KMS-11 (cell line): ENCODE results near the gene MCM8.

ENCODE experiments used
- H2AFZ ChIP-seq: fragments of 200-600 bp; sonication (generic); 2 replicates; pipeline ENCODE4 v1.6.1; 2016; ENCODE audit warnings: antibody characterized with exemption, mixed run types, low read depth
- H3K27ac ChIP-seq: fragments of 200-600 bp; sonication (generic); 2 replicates; pipeline ENCODE4 v1.6.1; 2016; ENCODE audit warnings: mild to moderate bottlenecking, mixed run types
- H3K27me3 ChIP-seq: fragments of 200-600 bp; sonication (generic); 2 replicates; pipeline ENCODE4 v1.6.1; 2017; ENCODE audit warnings: mild to moderate bottlenecking, low read depth, mixed run types, moderate library complexity; ENCODE audit not compliant: insufficient read depth
- H3K36me3 ChIP-seq: fragments of 200-600 bp; sonication (generic); 2 replicates; pipeline ENCODE4 v1.6.1; 2017; ENCODE audit warnings: mild to moderate bottlenecking, mixed run types; ENCODE audit not compliant: insufficient read depth
- H3K4me1 ChIP-seq: fragments of 200-600 bp; sonication (generic); 2 replicates; pipeline ENCODE4 v1.6.1; 2016; ENCODE audit warnings: mild to moderate bottlenecking, low read depth, mixed run types; ENCODE audit not compliant: poor library complexity, severe bottlenecking
- H3K4me2 ChIP-seq: fragments of 200-600 bp; sonication (generic); 2 replicates; pipeline ENCODE4 v1.7.0; 2016; ENCODE audit warnings: mild to moderate bottlenecking, mixed run types
- H3K4me3 ChIP-seq: fragments of 200-600 bp; sonication (generic); IDR thresholded peaks from 2 replicates; pipeline ENCODE4 v1.6.1; 2017; ENCODE audit warnings: low read depth, low read length, mixed read lengths; ENCODE audit not compliant: insufficient read depth
- H3K79me2 ChIP-seq: fragments of 200-600 bp; sonication (generic); 2 replicates; pipeline ENCODE4 v1.6.1; 2016; ENCODE audit warnings: low read depth, mixed run types; ENCODE audit not compliant: insufficient read depth
- H3K9ac ChIP-seq: fragments of 200-600 bp; sonication (generic); 2 replicates; pipeline ENCODE4 v1.6.1; 2016; ENCODE audit warnings: mild to moderate bottlenecking, mixed run types
- H4K20me1 ChIP-seq: fragments of 200-600 bp; sonication (generic); 2 replicates; pipeline ENCODE4 v1.6.1; 2016; ENCODE audit warnings: mild to moderate bottlenecking, mixed run types; ENCODE audit not compliant: insufficient read depth
- CTCF ChIP-seq: fragments of 200-600 bp; sonication (generic); conservative IDR thresholded peaks from 2 replicates; pipeline ENCODE4 v1.6.1; 2017; ENCODE audit warnings: low read depth, mild to moderate bottlenecking, antibody characterized with exemption, low read length, moderate library complexity, mixed read lengths

The MCM8 gene

GRCh38 chr20:5969348-5969935 lies 19.0 kb downstream of the MCM8 start:
- Histone ChIP-seq H3K9ac (no peak overlapping the region), H2AFZ (no peak overlapping the region), H3K27me3 (no peaks in the 10 kb centered on the region), H3K4me1 (no peaks in the 10 kb centered on the region), H3K36me3 (peaks cover 9% of the 10 kb centered on the region), H3K4me2 (no peak overlapping the region), H3K79me2 (no peaks in the 10 kb centered on the region), H3K4me3 (no peak overlapping the region), H3K27ac (no peak overlapping the region), H4K20me1 (no peaks in the 10 kb centered on the region)
- TF ChIP-seq CTCF: no peak

GRCh38 chr20:5969940-5970339 lies 19.5 kb downstream of the MCM8 start:
- H4K20me1 ChIP-seq: no peaks in the 10 kb centered on the region
- H3K79me2 ChIP-seq: no peaks in the 10 kb centered on the region
- no peak overlapping the region for H2AFZ ChIP-seq
- no peak for TF ChIP-seq CTCF
- H3K4me3 ChIP-seq: no peak overlapping the region
- no peak overlapping the region for H3K4me2 ChIP-seq
- H3K4me1 ChIP-seq: no peaks in the 10 kb centered on the region
- H3K27me3 ChIP-seq: no peaks in the 10 kb centered on the region
- H3K27ac ChIP-seq: no peak overlapping the region
- no peak overlapping the region for H3K9ac ChIP-seq
- peaks cover 9% of the 10 kb centered on the region for H3K36me3 ChIP-seq

- Histone ChIP-seq H2AFZ (no peak overlapping the region), H3K4me2 (no peak overlapping the region), H3K4me1 (no peaks in the 10 kb centered on the region), H3K27ac (no peak overlapping the region), H4K20me1 (no peaks in the 10 kb centered on the region), H3K36me3 (peaks cover 8% of the 10 kb centered on the region), H3K27me3 (no peaks in the 10 kb centered on the region), H3K4me3 (no peak overlapping the region), H3K9ac (no peak overlapping the region), H3K79me2 (no peaks in the 10 kb centered on the region)
- no peak for TF ChIP-seq CTCF
These were observed 19.9 kb downstream of the MCM8 start for GRCh38 chr20:5970381-5970780.

- Histone ChIP-seq H3K27me3 (no peaks in the 10 kb centered on the region), H3K4me2 (no peak overlapping the region), H3K9ac (no peak overlapping the region), H3K4me1 (no peaks in the 10 kb centered on the region), H3K36me3 (peaks cover 4% of the 10 kb centered on the region; the same call in 1 of the 2 replicates), H2AFZ (no peak overlapping the region), H3K27ac (0 out of 2 replicates have a peak overlapping the region, but pooled peaks have one; percentile 14), H4K20me1 (no peaks in the 10 kb centered on the region), H3K4me3 (no peak overlapping the region), H3K79me2 (no peaks in the 10 kb centered on the region)
- no peak for TF ChIP-seq CTCF
These were observed 20.8 kb downstream of the MCM8 start for GRCh38 chr20:5971203-5971602.
